Endothelial cell (in vitro differentiated cells): ENCODE data around the gene KICS2. TPM values are rescaled to one million over a fixed set of nuclear protein-coding genes. Genes with fewer than 3 reads are reported as not detected.

Experiments
- DNase-seq: peaks from one replicate; pipeline ENCODE4 v3.0.0; 2021; ENCODE audit warnings: low spot score
- H3K27ac Mint-ChIP-seq: one replicate; pipeline ENCODE4 v1.8.0; 2021; ENCODE audit warnings: mixed read lengths, inconsistent platforms; ENCODE audit not compliant: unreplicated experiment
- H3K27me3 Mint-ChIP-seq: one replicate; pipeline ENCODE4 v1.8.0; 2021; ENCODE audit warnings: mild to moderate bottlenecking, moderate library complexity, mixed read lengths, inconsistent platforms; ENCODE audit not compliant: unreplicated experiment
- H3K36me3 Mint-ChIP-seq: one replicate; pipeline ENCODE4 v1.8.0; 2021; ENCODE audit warnings: mild to moderate bottlenecking, low read depth, mixed read lengths, inconsistent platforms; ENCODE audit not compliant: unreplicated experiment
- H3K4me1 Mint-ChIP-seq: one replicate; pipeline ENCODE4 v1.8.0; 2021; ENCODE audit warnings: mild to moderate bottlenecking, mixed read lengths, inconsistent platforms; ENCODE audit not compliant: unreplicated experiment
- H3K4me3 Mint-ChIP-seq: one replicate; pipeline ENCODE4 v1.8.0; 2021; ENCODE audit warnings: mild to moderate bottlenecking, mixed read lengths, inconsistent platforms; ENCODE audit not compliant: unreplicated experiment
- H3K9me3 Mint-ChIP-seq: one replicate; pipeline ENCODE4 v1.8.0; 2021; ENCODE audit warnings: mixed read lengths, inconsistent platforms; ENCODE audit not compliant: unreplicated experiment
- total RNA-seq: library from RNA; stranded (reverse); fragmentation: NEBNext Ultra II Directional; extraction: Animal tissue kit (Norgen Biotek cat#: 25700); gene quantifications from one replicate; pipeline ENCODE4 v1.2.1, GENCODE V29; 2021; ENCODE audit not compliant: unreplicated experiment
- TF ChIP-seq, protein P1 (sequence below): fragments of 200-600 bp; sonication (generic); IDR thresholded peaks from one replicate; pipeline ENCODE4 v1.5.0; 2021; ENCODE audit warnings: antibody characterized with exemption; ENCODE audit not compliant: unreplicated experiment

The KICS2 gene
- total RNA-seq, 1 donor from 2014 or later: 2.5 TPM

- no peaks in the 10 kb centered on the region for H3K9me3 Mint-ChIP-seq
- TF ChIP-seq, protein P1, sequence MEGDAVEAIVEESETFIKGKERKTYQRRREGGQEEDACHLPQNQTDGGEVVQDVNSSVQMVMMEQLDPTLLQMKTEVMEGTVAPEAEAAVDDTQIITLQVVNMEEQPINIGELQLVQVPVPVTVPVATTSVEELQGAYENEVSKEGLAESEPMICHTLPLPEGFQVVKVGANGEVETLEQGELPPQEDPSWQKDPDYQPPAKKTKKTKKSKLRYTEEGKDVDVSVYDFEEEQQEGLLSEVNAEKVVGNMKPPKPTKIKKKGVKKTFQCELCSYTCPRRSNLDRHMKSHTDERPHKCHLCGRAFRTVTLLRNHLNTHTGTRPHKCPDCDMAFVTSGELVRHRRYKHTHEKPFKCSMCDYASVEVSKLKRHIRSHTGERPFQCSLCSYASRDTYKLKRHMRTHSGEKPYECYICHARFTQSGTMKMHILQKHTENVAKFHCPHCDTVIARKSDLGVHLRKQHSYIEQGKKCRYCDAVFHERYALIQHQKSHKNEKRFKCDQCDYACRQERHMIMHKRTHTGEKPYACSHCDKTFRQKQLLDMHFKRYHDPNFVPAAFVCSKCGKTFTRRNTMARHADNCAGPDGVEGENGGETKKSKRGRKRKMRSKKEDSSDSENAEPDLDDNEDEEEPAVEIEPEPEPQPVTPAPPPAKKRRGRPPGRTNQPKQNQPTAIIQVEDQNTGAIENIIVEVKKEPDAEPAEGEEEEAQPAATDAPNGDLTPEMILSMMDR: no peak
- no peaks in the 10 kb centered on the region for H3K27me3 Mint-ChIP-seq
- H3K4me1 Mint-ChIP-seq: peaks cover 2% of the 10 kb centered on the region
- no peak overlapping the region for H3K4me3 Mint-ChIP-seq
- DNase-seq: no peak
- H3K27ac Mint-ChIP-seq: no peak overlapping the region
- no peaks in the 10 kb centered on the region for H3K36me3 Mint-ChIP-seq
Observed at GRCh38 chr12:64232196-64232595, 10.1 kb upstream of the KICS2 start.

- H3K4me3 Mint-ChIP-seq: no peak overlapping the region
- no peaks in the 10 kb centered on the region for H3K4me1 Mint-ChIP-seq
- no peaks in the 10 kb centered on the region for H3K27me3 Mint-ChIP-seq
- no peak overlapping the region for H3K27ac Mint-ChIP-seq
- H3K9me3 Mint-ChIP-seq: no peaks in the 10 kb centered on the region
- H3K36me3 Mint-ChIP-seq: no peaks in the 10 kb centered on the region
- TF ChIP-seq, protein P1: no peak
- no peak for DNase-seq
Observed at GRCh38 chr12:64229796-64230195, 7.7 kb upstream of the KICS2 start.

- H3K9me3 Mint-ChIP-seq: no peaks in the 10 kb centered on the region
- DNase-seq: no peak
- H3K36me3 Mint-ChIP-seq: no peaks in the 10 kb centered on the region
- H3K27ac Mint-ChIP-seq: no peak overlapping the region
- H3K27me3 Mint-ChIP-seq: peaks cover under 1% of the 10 kb centered on the region
- TF ChIP-seq, protein P1: no peak
- H3K4me3 Mint-ChIP-seq: no peak overlapping the region
- H3K4me1 Mint-ChIP-seq: no peaks in the 10 kb centered on the region
Observed at GRCh38 chr12:64229240-64229639, 7.1 kb upstream of the KICS2 start.

- no peaks in the 10 kb centered on the region for H3K9me3 Mint-ChIP-seq
- H3K27me3 Mint-ChIP-seq: peaks cover 4% of the 10 kb centered on the region
- H3K4me3 Mint-ChIP-seq: no peak overlapping the region
- no peaks in the 10 kb centered on the region for H3K36me3 Mint-ChIP-seq
- TF ChIP-seq, protein P1: no peak
- no peak for DNase-seq
- no peak overlapping the region for H3K27ac Mint-ChIP-seq
- peaks cover 9% of the 10 kb centered on the region for H3K4me1 Mint-ChIP-seq
Observed at GRCh38 chr12:64225626-64226025, 3.5 kb upstream of the KICS2 start.

DNA sequence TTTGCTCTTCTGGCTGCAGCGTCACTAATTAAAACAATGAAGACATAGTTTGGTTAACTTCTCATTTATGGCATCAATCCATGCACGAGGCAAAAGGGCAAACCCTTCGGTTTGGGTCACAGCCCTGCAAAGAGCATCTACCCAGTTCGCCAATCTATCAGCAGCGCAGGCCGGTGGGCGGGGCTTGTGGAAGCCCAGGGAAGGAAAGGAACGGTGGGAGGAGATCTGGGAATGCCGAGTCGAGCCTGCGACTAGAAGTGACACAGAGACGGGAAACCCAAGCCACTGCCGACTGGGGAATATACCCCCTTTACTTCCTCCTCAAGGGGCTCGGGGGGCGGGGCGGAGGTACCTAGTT lies 466 bp downstream of the KICS2 start:
- peaks cover 4% of the 10 kb centered on the region for H3K27me3 Mint-ChIP-seq
- TF ChIP-seq, protein P1: no peak
- peak; percentile 87 for DNase-seq
- H3K27ac Mint-ChIP-seq: peak overlapping the region; percentile 83
- peaks cover 24% of the 10 kb centered on the region for H3K4me1 Mint-ChIP-seq
- no peaks in the 10 kb centered on the region for H3K36me3 Mint-ChIP-seq
- H3K4me3 Mint-ChIP-seq: peak overlapping the region; percentile 89
- no peaks in the 10 kb centered on the region for H3K9me3 Mint-ChIP-seq
